Erythroblast (primary cell): ENCODE results near the gene PLEKHM3.

Experiments used
- GATA1 ChIP-seq: IDR thresholded peaks from 2 replicates; pipeline ENCODE4 v1.6.1; 2011; ENCODE audit warnings: low read depth, mild to moderate bottlenecking, control low read depth, low read length, moderate library complexity
- POLR2A ChIP-seq: IDR thresholded peaks from 2 replicates; pipeline ENCODE4 v1.6.1; 2011; ENCODE audit warnings: mild to moderate bottlenecking, low read length

DNA sequence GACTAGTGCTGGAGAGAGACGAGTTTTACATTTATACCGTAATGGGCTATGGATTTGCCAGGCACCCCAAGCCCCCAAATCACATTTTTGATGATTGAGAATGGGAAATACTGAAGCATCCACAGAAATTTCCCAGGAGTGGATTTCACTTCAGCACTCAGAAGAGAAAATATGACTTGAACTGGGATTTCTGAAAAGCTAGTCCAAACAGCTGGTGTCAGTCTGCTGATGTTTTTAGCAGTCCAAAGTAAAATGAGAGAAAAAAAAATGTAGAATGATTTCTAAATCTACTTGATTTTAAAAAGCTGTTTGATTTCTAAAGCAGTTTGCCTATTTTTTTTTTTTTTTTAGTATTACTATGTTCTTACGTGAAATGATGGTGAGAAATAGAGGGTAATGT is 105.0 kb downstream of the PLEKHM3 start:
- TF ChIP-seq POLR2A (no peak), GATA1 (no peak)
